Naive B cell (primary cell): ENCODE results near the gene WSCD1. TPM values are rescaled to one million over a fixed set of nuclear protein-coding genes. Genes with fewer than 3 reads are reported as not detected.
A peak's percentile ranks its signal among the peaks of the same experiment; 100 is the strongest.

Experiments
- ATAC-seq, 2 donors: fragments of 150-1000 bp; cut with Tn5 transposase; 2 replicates each; pipeline ENCODE4 v1.10.0; 2021; ENCODE audit warnings: low read depth in 2 of 2, mild to moderate bottlenecking in 2 of 2, moderate library complexity in 2 of 2
- DNase-seq: peaks from one replicate; pipeline ENCODE4 v3.0.0; 2022
- H3K27ac Mint-ChIP-seq, 6 donors: one replicate each; pipeline ENCODE4 v1.8.0; 2020 to 2022; ENCODE audit warnings: mild to moderate bottlenecking in 6 of 6, mixed read lengths in 6 of 6, moderate library complexity in 5 of 6, inconsistent platforms in 2 of 6
- H3K27me3 Mint-ChIP-seq, 3 donors: one replicate each; pipeline ENCODE4 v1.8.0; 2021 to 2022; ENCODE audit warnings: mixed read lengths in 3 of 3, mild to moderate bottlenecking in 1 of 3
- H3K36me3 Mint-ChIP-seq, 2 donors: one replicate each; pipeline ENCODE4 v1.8.0; 2020 to 2022; ENCODE audit warnings: mixed read lengths in 2 of 2, inconsistent platforms in 1 of 2, mild to moderate bottlenecking in 1 of 2
- H3K4me1 Mint-ChIP-seq, 3 donors: one replicate each; pipeline ENCODE4 v1.8.0; 2020 to 2022; ENCODE audit warnings: mixed read lengths in 3 of 3, inconsistent platforms in 1 of 3, mild to moderate bottlenecking in 1 of 3, moderate library complexity in 1 of 3
- H3K4me3 Mint-ChIP-seq, 8 donors: one replicate each; pipeline ENCODE4 v1.8.0; 2020 to 2022; ENCODE audit warnings: mild to moderate bottlenecking in 8 of 8, mixed read lengths in 8 of 8, moderate library complexity in 8 of 8, inconsistent platforms in 2 of 8
- H3K9me3 Mint-ChIP-seq, 7 donors: one replicate each; pipeline ENCODE4 v1.8.0; 2020 to 2022; ENCODE audit warnings: mixed read lengths in 7 of 7, mild to moderate bottlenecking in 5 of 7, inconsistent platforms in 2 of 7, moderate library complexity in 1 of 7
- polyA plus RNA-seq, 6 donors: library from polyadenylated mRNA; unstranded; fragments of 300-500 nt; fragmentation: Illumina TruSeq; gene quantifications; one replicate each; pipeline ENCODE4 v1.2.3, GENCODE V29; 2021; ENCODE audit warnings: low read depth in 6 of 6

WSCD1 gene
- polyA plus RNA-seq, 6 donors from 2014 or later: not detected

DNA sequence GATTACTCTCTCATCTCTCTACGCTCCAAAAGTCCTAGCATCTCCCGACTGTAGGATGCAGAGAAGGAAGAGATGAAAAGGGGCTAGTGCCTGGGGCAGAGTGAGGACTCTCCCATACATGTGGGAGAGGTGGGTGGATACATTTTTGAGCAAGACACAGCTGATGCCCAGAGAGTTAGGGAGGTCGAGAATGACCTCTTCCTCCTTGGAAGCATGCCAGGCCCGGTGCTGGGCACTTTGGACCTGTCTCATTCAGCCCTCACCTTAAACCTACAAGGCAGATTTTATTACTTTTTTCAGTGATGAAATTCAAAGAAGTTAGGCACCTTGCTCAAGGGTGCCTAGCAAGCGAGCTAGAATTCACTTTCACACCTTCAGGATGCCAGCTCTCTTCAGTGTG, 38.2 kb downstream of the WSCD1 start:
- DNase-seq (no peak), ATAC-seq (no peak)
- Mint-ChIP-seq H3K4me1 (no peaks in the 10 kb centered on the region), H3K4me3 (no peak overlapping the region), H3K27me3 (peaks cover 18 to 26% (median 21%) of the 10 kb centered on the region in 3 donors), H3K9me3 (peaks cover 4 to 11% (median 6%) of the 10 kb centered on the region in 7 donors), H3K36me3 (no peaks in the 10 kb centered on the region), H3K27ac (no peak overlapping the region)

DNA sequence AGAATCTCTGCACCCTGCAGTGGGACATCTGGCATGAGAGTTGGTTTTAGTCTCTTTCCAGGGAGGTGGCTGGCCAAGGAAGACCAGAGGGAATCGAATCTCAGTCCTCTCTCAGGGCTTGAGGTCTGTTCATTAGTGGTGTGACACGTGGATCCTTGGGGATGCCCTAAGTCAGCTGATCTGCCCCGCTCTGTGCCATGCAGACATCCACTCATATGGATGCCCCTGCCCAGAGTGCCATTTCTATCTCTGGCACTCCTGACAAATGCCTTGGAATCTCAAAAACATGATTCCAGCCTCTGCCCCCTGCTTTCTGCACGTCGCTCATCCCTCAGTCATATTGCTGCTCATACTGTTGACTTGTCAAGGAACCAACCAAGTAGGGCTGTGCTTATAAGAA, 38.8 kb downstream of the WSCD1 start:
- Mint-ChIP-seq H3K4me1 (no peaks in the 10 kb centered on the region), H3K4me3 (no peak overlapping the region), H3K27ac (no peak overlapping the region), H3K9me3 (peaks cover 4 to 11% (median 6%) of the 10 kb centered on the region in 7 donors), H3K36me3 (no peaks in the 10 kb centered on the region), H3K27me3 (peaks cover 15 to 26% (median 17%) of the 10 kb centered on the region in 3 donors)
- ATAC-seq (no peak), DNase-seq (no peak)

DNA sequence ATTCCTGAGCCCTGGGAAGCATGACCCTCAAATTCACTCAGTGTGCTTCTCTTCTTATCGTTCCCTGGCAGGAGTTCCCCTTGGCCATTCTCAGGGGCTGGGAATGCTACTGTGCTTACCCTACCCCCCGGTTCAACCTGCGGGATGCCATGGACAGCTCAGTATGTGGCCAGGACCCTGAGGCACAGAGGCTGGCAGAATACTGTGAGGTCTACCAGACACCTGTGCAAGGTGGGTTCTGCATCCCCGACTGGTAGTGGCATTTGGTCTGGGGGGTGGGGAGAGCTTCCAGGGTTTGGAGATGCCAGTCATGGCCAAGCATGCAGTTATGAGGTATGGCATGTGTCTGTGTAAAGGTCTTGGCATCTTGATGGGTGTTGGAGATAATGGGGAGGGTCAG, 39.4 kb downstream of the WSCD1 start:
- Mint-ChIP-seq H3K27me3 (peaks cover 11 to 26% (median 16%) of the 10 kb centered on the region in 3 donors), H3K9me3 (peaks cover 4 to 11% (median 6%) of the 10 kb centered on the region in 7 donors), H3K4me3 (no peak overlapping the region), H3K4me1 (no peaks in the 10 kb centered on the region), H3K27ac (peak overlapping the region in 1 of 6 donors; percentile 62), H3K36me3 (no peaks in the 10 kb centered on the region)
- DNase-seq: no peak
- ATAC-seq: no peak

DNA sequence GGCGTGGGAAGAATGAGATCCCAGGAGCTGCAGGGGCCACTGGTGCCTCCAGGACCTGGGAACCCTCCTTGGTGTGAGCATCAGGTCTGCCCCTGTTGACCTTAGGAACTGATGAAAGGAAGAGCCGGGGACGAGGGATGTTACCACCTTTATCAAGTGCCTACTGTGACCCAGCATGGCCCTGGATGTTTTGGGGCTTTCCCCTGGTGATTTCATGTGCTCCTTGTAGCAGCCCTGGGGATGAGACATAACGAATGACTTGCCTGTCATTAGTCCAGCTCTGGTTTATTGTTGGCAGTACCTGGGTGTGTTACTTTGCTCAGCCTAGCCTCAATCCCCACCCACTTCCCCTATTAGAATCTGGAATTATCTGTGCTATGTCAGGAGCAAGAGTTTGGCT, 39.9 kb downstream of the WSCD1 start:
- no peaks in the 10 kb centered on the region for H3K36me3 Mint-ChIP-seq
- H3K9me3 Mint-ChIP-seq: peaks cover 4 to 11% (median 6%) of the 10 kb centered on the region in 7 donors
- H3K27ac Mint-ChIP-seq: peak overlapping the region in 1 of 6 donors; percentile 62
- DNase-seq: no peak
- no peaks in the 10 kb centered on the region for H3K4me1 Mint-ChIP-seq
- ATAC-seq: no peak
- no peak overlapping the region for H3K4me3 Mint-ChIP-seq
- H3K27me3 Mint-ChIP-seq: peaks cover 11 to 26% (median 16%) of the 10 kb centered on the region in 3 donors

DNA sequence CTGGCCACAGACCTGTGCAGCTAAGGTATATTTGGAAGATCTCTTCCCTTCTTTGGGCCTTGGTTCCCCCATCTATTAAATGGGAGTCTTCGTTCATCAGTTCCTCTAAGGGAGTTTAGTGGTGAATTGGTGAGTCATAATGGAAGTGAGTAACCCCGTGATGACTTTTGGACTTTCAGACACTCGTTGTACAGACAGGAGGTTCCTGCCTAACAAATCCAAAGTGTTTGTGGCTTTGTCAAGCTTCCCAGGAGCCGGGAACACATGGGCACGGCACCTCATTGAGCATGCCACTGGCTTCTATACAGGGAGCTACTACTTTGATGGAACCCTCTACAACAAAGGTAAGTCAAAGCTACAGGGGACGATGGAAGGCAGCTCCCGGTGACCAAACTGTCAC, 40.4 kb downstream of the WSCD1 start:
- no peak overlapping the region for H3K4me3 Mint-ChIP-seq
- DNase-seq (no peak), ATAC-seq (no peak)
- no peak overlapping the region for H3K27ac Mint-ChIP-seq
- no peaks in the 10 kb centered on the region for H3K4me1 Mint-ChIP-seq
- no peaks in the 10 kb centered on the region for H3K36me3 Mint-ChIP-seq
- peaks cover 4 to 11% (median 6%) of the 10 kb centered on the region in 7 donors for H3K9me3 Mint-ChIP-seq
- peaks cover 11 to 26% (median 16%) of the 10 kb centered on the region in 3 donors for H3K27me3 Mint-ChIP-seq

DNA sequence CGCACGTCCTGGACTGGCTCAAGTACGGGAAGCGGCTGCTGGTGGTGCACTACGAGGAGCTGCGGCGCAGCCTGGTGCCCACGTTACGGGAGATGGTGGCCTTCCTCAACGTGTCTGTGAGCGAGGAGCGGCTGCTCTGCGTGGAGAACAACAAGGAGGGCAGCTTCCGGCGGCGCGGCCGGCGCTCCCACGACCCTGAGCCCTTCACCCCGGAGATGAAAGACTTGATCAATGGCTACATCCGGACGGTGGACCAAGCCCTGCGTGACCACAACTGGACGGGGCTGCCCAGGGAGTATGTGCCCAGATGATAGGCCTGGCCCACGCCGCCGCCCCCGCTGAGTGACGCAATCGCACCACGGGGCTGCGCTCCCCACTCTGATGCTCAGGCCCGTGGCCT, 50.2 kb downstream of the WSCD1 start:
- no peak overlapping the region for H3K27ac Mint-ChIP-seq
- peaks cover 0 to 6% (median 0%) of the 10 kb centered on the region in 3 donors for H3K27me3 Mint-ChIP-seq
- DNase-seq: no peak
- no peak for ATAC-seq
- peaks cover 9 to 34% (median 19%) of the 10 kb centered on the region in 7 donors for H3K9me3 Mint-ChIP-seq
- no peaks in the 10 kb centered on the region for H3K4me1 Mint-ChIP-seq
- peaks cover 0 to 6% of the 10 kb centered on the region in 2 donors for H3K36me3 Mint-ChIP-seq
- no peak overlapping the region for H3K4me3 Mint-ChIP-seq

DNA sequence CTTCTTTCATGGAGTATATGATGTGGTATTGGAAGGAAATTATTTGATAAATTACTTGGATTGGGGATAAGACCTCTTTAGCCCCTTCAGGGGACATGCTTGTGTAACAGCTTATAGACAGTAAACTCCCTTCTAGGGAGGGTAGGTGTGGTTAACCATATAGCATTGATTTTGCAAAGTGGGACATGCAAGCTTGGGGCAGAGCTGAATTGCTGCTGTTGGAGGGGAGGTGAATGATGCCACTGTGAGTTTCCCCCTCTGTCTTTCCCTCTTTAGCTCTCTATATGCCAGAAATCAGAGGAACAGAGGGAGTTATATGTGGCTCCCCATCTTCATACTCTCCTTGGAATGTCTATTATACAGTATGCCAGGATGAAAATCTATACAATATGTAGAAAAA, 54.7 kb downstream of the WSCD1 start:
- ATAC-seq (no peak), DNase-seq (no peak)
- Mint-ChIP-seq H3K27ac (no peak overlapping the region), H3K9me3 (peaks cover 9 to 39% (median 18%) of the 10 kb centered on the region in 7 donors), H3K36me3 (peaks cover 0 to 6% of the 10 kb centered on the region in 2 donors), H3K4me1 (no peaks in the 10 kb centered on the region), H3K27me3 (no peaks in the 10 kb centered on the region), H3K4me3 (no peak overlapping the region)

DNA sequence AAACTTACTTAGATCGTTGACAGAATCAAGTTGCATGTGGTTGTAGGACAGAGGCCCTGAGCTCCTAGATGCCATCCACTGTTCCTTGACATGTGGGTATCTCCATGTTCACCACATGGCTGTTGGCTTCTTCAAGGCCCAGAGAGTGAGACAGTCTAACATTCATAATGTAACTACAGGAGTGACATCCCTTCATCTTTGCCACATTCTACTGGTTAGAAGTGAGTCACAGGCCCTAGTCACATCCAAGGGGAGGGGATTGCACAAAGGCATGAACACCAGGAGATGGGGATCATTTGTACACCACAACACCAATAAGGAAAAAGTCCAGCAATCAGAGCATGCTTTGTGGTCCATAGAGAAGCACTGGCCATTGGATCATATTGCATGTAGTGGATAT, 56.6 kb downstream of the WSCD1 start:
- no peak overlapping the region for H3K4me3 Mint-ChIP-seq
- H3K36me3 Mint-ChIP-seq: peaks cover 0 to 6% of the 10 kb centered on the region in 2 donors
- ATAC-seq (no peak), DNase-seq (no peak)
- H3K27ac Mint-ChIP-seq: no peak overlapping the region
- peaks cover 9 to 39% (median 17%) of the 10 kb centered on the region in 7 donors for H3K9me3 Mint-ChIP-seq
- peaks cover 0 to 9% (median 6%) of the 10 kb centered on the region in 3 donors for H3K27me3 Mint-ChIP-seq
- H3K4me1 Mint-ChIP-seq: no peaks in the 10 kb centered on the region

DNA sequence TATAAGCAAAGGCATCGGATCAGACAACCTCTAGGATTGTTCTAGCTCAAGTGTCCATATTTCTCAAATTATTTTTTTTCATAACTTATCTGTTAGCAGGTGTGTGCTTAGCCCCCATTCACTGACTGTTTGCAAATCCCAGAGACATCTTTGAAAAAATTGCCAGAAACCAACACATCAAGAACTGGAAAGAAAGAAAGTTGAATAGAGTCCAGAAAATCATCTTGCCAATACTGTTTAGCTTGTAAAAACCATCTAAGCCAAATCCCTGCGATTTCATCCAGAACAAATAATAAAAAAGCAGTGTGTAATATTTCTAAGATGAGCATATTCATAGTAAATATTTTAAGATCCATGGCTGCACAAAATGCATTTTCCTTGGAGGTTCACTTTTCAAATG, 64.5 kb downstream of the WSCD1 start:
- Mint-ChIP-seq H3K36me3 (no peaks in the 10 kb centered on the region), H3K27me3 (peaks cover 21 to 32% (median 26%) of the 10 kb centered on the region in 3 donors), H3K4me3 (no peak overlapping the region), H3K27ac (peak overlapping the region in 1 of 6 donors; percentile 28), H3K4me1 (no peaks in the 10 kb centered on the region), H3K9me3 (no peaks in the 10 kb centered on the region)
- no peak for DNase-seq
- no peak for ATAC-seq

DNA sequence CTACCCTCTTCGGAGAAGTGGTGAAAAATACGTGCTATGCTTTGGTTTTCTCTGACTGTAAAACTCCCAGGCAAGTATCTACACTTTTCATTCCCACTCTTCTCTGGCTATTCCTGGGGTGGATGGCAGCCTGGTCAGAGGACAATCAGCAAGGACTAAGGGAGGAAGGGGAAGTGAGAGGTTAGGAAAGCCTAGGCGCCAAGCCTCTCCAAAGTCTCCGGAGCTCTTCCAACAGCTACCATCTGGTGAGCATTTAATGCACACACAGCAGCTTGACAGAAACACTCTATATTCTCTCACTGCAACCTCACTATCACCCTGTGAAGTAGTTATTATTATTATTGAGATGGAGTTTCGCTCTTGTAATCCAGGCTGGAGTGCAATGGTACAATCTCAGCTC, 65.1 kb downstream of the WSCD1 start:
- Mint-ChIP-seq H3K4me1 (no peaks in the 10 kb centered on the region), H3K27ac (no peak overlapping the region), H3K27me3 (peaks cover 26 to 32% (median 26%) of the 10 kb centered on the region in 3 donors), H3K36me3 (no peaks in the 10 kb centered on the region), H3K9me3 (no peaks in the 10 kb centered on the region), H3K4me3 (no peak overlapping the region)
- no peak for ATAC-seq
- no peak for DNase-seq

DNA sequence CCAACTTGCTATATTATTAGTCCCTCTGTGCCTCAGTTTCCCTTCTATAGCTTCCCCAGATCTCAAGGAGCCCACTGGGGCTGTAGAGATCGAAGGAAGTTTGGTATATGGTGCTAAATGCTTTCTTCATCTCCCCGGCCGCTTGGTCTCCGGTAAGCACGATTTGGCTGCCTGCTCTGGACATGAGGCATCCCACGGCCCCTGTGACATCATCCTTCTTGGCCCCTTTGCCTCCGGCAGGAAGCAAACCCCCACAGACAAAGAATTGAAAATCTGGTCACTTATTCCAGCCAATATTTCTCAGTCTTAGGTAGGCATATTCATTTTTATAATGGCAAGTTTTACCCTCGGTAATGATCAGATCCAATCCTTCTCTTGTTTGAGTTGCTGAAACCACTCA, 65.8 kb downstream of the WSCD1 start:
- Mint-ChIP-seq H3K36me3 (no peaks in the 10 kb centered on the region), H3K9me3 (no peaks in the 10 kb centered on the region), H3K27ac (no peak overlapping the region), H3K4me3 (no peak overlapping the region), H3K4me1 (no peaks in the 10 kb centered on the region), H3K27me3 (peaks cover 25 to 31% (median 27%) of the 10 kb centered on the region in 3 donors)
- DNase-seq (no peak), ATAC-seq (no peak)

DNA sequence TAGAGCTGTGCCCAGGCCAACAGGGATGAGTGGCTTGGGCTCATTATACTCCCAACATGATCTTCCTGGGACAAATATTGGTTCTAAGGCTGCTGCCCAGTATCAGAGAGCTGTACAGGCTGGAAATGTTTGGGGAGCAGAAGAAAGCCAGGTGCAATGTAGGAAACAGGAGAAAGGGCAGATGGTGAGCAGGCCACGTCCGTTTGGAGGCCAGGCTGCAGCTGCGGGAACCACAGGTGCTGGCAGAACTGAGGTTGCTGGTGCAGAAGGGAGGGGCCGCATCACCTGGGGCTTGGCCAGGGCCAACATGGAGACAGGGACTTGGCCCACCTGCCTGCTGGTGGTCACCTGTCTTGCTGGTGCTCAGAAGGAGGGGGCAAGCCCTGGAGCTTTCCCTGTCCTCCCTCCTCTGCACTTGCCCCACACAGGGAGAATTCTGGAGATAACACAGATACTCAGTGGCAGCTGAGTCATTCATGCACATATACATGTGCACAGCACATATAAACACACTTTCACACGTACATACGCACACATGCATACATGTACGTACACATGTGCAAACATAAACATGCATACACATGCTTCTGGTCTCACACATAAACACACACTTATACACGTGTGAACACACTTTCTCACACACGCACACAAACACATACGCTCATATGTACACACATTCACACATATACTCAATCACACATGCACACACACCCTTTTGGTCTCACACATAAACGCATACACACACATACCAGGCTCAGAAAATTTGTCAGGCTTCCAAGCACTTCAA, 67.7 kb downstream of the WSCD1 start:
- H3K4me3 Mint-ChIP-seq: no peak overlapping the region
- no peak overlapping the region for H3K27ac Mint-ChIP-seq
- DNase-seq: no peak
- peaks cover 0 to 4% (median 0%) of the 10 kb centered on the region in 7 donors for H3K9me3 Mint-ChIP-seq
- H3K27me3 Mint-ChIP-seq: peaks cover 20 to 27% (median 21%) of the 10 kb centered on the region in 3 donors
- no peaks in the 10 kb centered on the region for H3K4me1 Mint-ChIP-seq
- no peaks in the 10 kb centered on the region for H3K36me3 Mint-ChIP-seq
- no peak for ATAC-seq

DNA sequence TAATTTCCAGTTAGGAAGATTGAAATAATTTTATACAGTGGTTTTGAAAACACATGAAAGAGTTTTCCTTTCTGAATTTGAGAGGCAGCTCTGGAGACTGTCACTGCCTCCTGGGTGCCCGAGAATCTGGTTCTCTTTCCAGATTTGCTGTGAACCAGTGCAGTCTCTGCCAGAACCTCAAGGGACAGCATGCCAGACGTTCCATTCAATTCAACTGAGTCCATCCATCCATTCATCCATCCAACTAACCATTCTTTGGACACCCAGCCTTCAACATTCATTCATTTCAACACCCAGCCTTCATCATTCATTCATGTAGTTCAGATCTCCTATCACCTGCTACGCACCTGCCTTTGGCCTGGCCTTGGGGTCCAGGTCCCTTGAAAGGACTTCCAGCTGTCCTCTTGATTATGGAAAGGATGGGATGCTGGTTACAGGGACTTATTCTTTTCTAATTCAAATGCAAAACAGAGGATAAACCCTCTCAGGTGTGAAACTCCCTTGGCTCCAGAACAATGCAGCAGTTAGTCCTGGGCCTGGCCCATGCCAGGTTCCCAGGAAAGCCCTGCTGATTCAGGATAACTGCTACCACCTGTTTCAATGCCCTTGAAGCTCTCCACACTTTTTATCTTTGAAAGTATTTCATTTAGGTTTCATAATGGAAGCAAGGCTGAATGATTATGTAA, 68.7 kb downstream of the WSCD1 start:
- H3K4me3 Mint-ChIP-seq: no peak overlapping the region
- H3K27ac Mint-ChIP-seq: no peak overlapping the region
- peaks cover 20 to 27% (median 21%) of the 10 kb centered on the region in 3 donors for H3K27me3 Mint-ChIP-seq
- no peak for DNase-seq
- H3K36me3 Mint-ChIP-seq: no peaks in the 10 kb centered on the region
- no peaks in the 10 kb centered on the region for H3K4me1 Mint-ChIP-seq
- no peak for ATAC-seq
- H3K9me3 Mint-ChIP-seq: peaks cover 0 to 6% (median 0%) of the 10 kb centered on the region in 7 donors

DNA sequence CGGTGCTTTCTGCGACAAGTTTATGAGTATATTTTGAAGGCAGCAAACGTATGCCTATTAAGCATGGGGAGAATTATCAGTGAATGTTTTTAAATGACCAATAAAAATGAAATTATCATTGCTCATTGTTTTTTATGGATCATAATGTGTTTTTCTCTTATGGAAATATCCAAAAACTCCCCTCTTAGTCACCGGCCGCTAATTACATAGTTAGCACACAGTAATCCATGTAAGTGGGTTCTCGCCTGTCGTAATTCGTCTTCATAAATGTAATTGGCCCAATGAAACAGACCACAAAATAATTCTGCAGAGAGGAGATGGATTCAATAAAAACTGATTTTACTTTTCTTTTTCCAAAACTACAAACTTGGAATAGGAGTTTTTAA, 69.3 kb downstream of the WSCD1 start:
- ATAC-seq: no peak
- H3K36me3 Mint-ChIP-seq: no peaks in the 10 kb centered on the region
- H3K27me3 Mint-ChIP-seq: peaks cover 19 to 27% (median 21%) of the 10 kb centered on the region in 3 donors
- no peak overlapping the region for H3K4me3 Mint-ChIP-seq
- no peaks in the 10 kb centered on the region for H3K4me1 Mint-ChIP-seq
- peaks cover 0 to 6% (median 0%) of the 10 kb centered on the region in 7 donors for H3K9me3 Mint-ChIP-seq
- DNase-seq: no peak
- H3K27ac Mint-ChIP-seq: no peak overlapping the region
